Hepatocyte (in vitro differentiated cells): ENCODE results near the gene ZNF77. TPM values are rescaled to one million over a fixed set of nuclear protein-coding genes. Genes with fewer than 3 reads are reported as not detected.
A peak's percentile ranks its signal among the peaks of the same experiment; 100 is the strongest.

Experiments used
- DNase-seq: peaks from one replicate; pipeline ENCODE4 v3.0.0-alpha.2; 2016; ENCODE audit warnings: low spot score
- H2AFZ ChIP-seq: fragments of 200-600 bp; sonication (generic); 2 replicates; pipeline ENCODE4 v1.6.0; 2016; ENCODE audit warnings: antibody characterized with exemption, mild to moderate bottlenecking
- H3K27ac ChIP-seq: fragments of 200-600 bp; sonication (generic); 2 replicates; pipeline ENCODE4 v1.5.1; 2016; ENCODE audit warnings: mild to moderate bottlenecking
- H3K27me3 ChIP-seq: fragments of 200-600 bp; sonication (generic); 2 replicates; pipeline ENCODE4 v1.6.1; 2016
- H3K36me3 ChIP-seq: fragments of 200-600 bp; sonication (generic); replicated peaks from 2 replicates; pipeline ENCODE4 v1.5.1; 2016; ENCODE audit warnings: low read depth; ENCODE audit not compliant: insufficient read depth
- H3K4me1 ChIP-seq: fragments of 200-600 bp; sonication (generic); 2 replicates; pipeline ENCODE4 v1.5.1; 2016; ENCODE audit warnings: mild to moderate bottlenecking, moderate library complexity; ENCODE audit not compliant: insufficient read depth
- H3K4me2 ChIP-seq: fragments of 200-600 bp; sonication (generic); 2 replicates; pipeline ENCODE4 v1.6.0; 2016
- H3K4me3 ChIP-seq: fragments of 200-600 bp; sonication (generic); 2 replicates; pipeline ENCODE4 v1.5.1; 2016; ENCODE audit warnings: mild to moderate bottlenecking
- H3K79me2 ChIP-seq: fragments of 200-600 bp; sonication (generic); 2 replicates; pipeline ENCODE4 v1.6.0; 2017; ENCODE audit warnings: mild to moderate bottlenecking
- H3K9me2 ChIP-seq: fragments of 200-600 bp; sonication (generic); replicated peaks from 2 replicates; pipeline ENCODE4 v1.6.0; 2017; ENCODE audit warnings: mild to moderate bottlenecking; ENCODE audit not compliant: insufficient read depth
- H3K9me3 ChIP-seq: fragments of 200-600 bp; sonication (generic); 2 replicates; pipeline ENCODE4 v1.5.1; 2016; ENCODE audit warnings: low read depth, mild to moderate bottlenecking
- H4K20me1 ChIP-seq: fragments of 200-600 bp; sonication (generic); 2 replicates; pipeline ENCODE4 v1.6.0; 2016; ENCODE audit warnings: mild to moderate bottlenecking; ENCODE audit not compliant: insufficient read depth, poor library complexity, severe bottlenecking
- CTCF ChIP-seq: fragments of 200-600 bp; sonication (generic); IDR thresholded peaks from 2 replicates; pipeline ENCODE4 v1.5.1; 2016; ENCODE audit warnings: antibody characterized with exemption, mild to moderate bottlenecking; ENCODE audit not compliant: poor library complexity
- EZH2 ChIP-seq: fragments of 200-600 bp; sonication (generic); IDR thresholded peaks from 2 replicates; pipeline ENCODE4 v1.6.1; 2016; ENCODE audit warnings: antibody characterized with exemption, mild to moderate bottlenecking, borderline replicate concordance
- EZH2phosphoT487 ChIP-seq: fragments of 200-600 bp; sonication (generic); IDR thresholded peaks from one replicate; pipeline ENCODE4 v1.6.1; 2018; ENCODE audit warnings: antibody characterized with exemption, mild to moderate bottlenecking, low read depth, moderate library complexity; ENCODE audit not compliant: unreplicated experiment, severe bottlenecking
- WGBS: methylation state at CpG from one replicate; pipeline ENCODE4 v1.1.6; 2016; ENCODE audit warnings: low lambda C conversion rate; ENCODE audit errors: missing lambda C conversion rate; 5-methylcytosine and 5-hydroxymethylcytosine counted together
- polyA plus RNA-seq: library from polyadenylated mRNA; unstranded; fragments of >200 nt; fragmentation: Nextera tagmentation; extraction: Ambion mirVana; gene quantifications from 2 replicates; pipeline ENCODE4 v1.2.1, GENCODE V29; 2016
- total RNA-seq: library from RNA; depleted of rRNA; stranded (reverse); fragments of >200 nt; gene quantifications from 2 replicates; pipeline ENCODE4 v1.2.3, GENCODE V29; 2014

Gene ZNF77
- total and polyA plus RNA-seq, 2 experiments from 2014 or later = 1.8 to 3.4 TPM

DNA sequence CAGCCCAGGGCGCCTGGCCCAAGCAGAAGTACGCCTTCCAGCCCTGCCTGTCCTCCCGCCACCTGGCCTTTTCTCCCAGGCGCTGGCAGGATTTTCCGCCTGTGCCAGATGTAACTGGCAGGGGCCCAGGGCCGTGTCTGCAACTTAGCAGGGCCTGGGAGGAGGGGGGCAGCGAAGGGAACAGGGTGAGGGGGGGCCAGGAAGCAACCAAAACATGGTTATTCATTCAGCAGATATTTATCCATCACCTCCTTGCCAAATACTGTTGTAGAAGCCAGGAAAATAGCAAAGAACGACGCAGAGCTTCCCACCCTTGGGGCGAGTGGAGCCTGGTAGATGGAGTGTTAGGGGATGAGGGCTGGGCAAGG, 38.2 kb upstream of the ZNF77 start:
- Histone ChIP-seq H4K20me1 (no peaks in the 10 kb centered on the region), H3K4me3 (no peak overlapping the region), H3K4me1 (peaks cover 33% of the 10 kb centered on the region), H3K9me3 (no peaks in the 10 kb centered on the region), H3K27me3 (no peaks in the 10 kb centered on the region), H2AFZ (no peak overlapping the region), H3K27ac (peak overlapping the region; percentile 88), H3K79me2 (no peaks in the 10 kb centered on the region), H3K36me3 (no peaks in the 10 kb centered on the region), H3K9me2 (no peaks in the 10 kb centered on the region), H3K4me2 (peak overlapping the region; percentile 92)
- TF ChIP-seq EZH2phosphoT487 (no peak), EZH2 (no peak), CTCF (no peak)
- WGBS = 31% methylated on average over 10 of the region's 10 CpGs
- DNase-seq = peak; percentile 86

GRCh38 chr19:2982561-2982960, 37.8 kb upstream of the ZNF77 start:
- no peak for DNase-seq
- H3K27ac ChIP-seq = peak overlapping the region; percentile 88
- no peaks in the 10 kb centered on the region for H4K20me1 ChIP-seq
- no peaks in the 10 kb centered on the region for H3K9me2 ChIP-seq
- TF ChIP-seq EZH2phosphoT487 (no peak), CTCF (no peak), EZH2 (no peak)
- H3K9me3 ChIP-seq = no peaks in the 10 kb centered on the region
- H3K36me3 ChIP-seq = no peaks in the 10 kb centered on the region
- H2AFZ ChIP-seq = no peak overlapping the region
- peak overlapping the region; percentile 92 for H3K4me2 ChIP-seq
- H3K4me3 ChIP-seq = no peak overlapping the region
- no peaks in the 10 kb centered on the region for H3K79me2 ChIP-seq
- peaks cover 33% of the 10 kb centered on the region for H3K4me1 ChIP-seq
- H3K27me3 ChIP-seq = no peaks in the 10 kb centered on the region
- WGBS = 48% methylated on average over 8 of the region's 8 CpGs

DNA sequence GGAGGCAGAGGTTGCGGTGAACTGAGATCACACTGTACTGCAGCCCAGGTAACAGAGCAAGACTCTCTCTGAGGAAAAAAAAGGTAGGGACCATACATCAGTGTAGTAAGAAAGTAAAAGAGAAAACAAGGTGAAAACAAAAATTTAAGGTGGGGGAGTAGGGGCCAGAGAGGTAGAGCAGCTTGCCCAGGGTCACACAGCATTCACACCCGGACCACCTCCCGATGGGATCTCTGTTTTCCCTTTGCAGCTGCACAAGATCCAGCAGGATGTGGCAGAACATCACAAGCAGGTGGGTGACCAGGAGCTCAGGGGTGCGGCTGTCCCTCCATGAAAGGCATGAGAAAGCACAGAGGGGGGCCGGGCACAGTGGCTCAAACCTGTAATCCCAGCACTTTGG, 37.1 kb upstream of the ZNF77 start:
- H2AFZ ChIP-seq = no peak overlapping the region
- H3K9me2 ChIP-seq = no peaks in the 10 kb centered on the region
- no peaks in the 10 kb centered on the region for H4K20me1 ChIP-seq
- H3K4me1 ChIP-seq = peaks cover 28% of the 10 kb centered on the region
- H3K27me3 ChIP-seq = no peaks in the 10 kb centered on the region
- WGBS = 83% methylated on average over 5 of the region's 5 CpGs
- no peaks in the 10 kb centered on the region for H3K36me3 ChIP-seq
- no peak for DNase-seq
- no peak overlapping the region for H3K4me3 ChIP-seq
- no peak overlapping the region for H3K27ac ChIP-seq
- H3K4me2 ChIP-seq = no peak overlapping the region
- H3K9me3 ChIP-seq = no peaks in the 10 kb centered on the region
- TF ChIP-seq EZH2 (no peak), EZH2phosphoT487 (no peak), CTCF (no peak)
- H3K79me2 ChIP-seq = no peaks in the 10 kb centered on the region

GRCh38 chr19:2978772-2979171, 34.0 kb upstream of the ZNF77 start:
- Histone ChIP-seq H3K4me2 (no peak overlapping the region), H3K9me3 (no peaks in the 10 kb centered on the region), H3K9me2 (no peaks in the 10 kb centered on the region), H4K20me1 (no peaks in the 10 kb centered on the region), H3K27me3 (no peaks in the 10 kb centered on the region), H2AFZ (no peak overlapping the region), H3K4me3 (no peak overlapping the region), H3K79me2 (no peaks in the 10 kb centered on the region), H3K4me1 (peaks cover 18% of the 10 kb centered on the region), H3K27ac (no peak overlapping the region), H3K36me3 (no peaks in the 10 kb centered on the region)
- TF ChIP-seq CTCF = no peak
- TF ChIP-seq EZH2phosphoT487 = no peak
- TF ChIP-seq EZH2 = no peak
- 65% methylated on average over 9 of the region's 9 CpGs for WGBS
- DNase-seq = no peak
